GM19099 (cell line): ENCODE results near the gene PRM3.

Source experiments
- POLR2A ChIP-seq: IDR thresholded peaks from 3 replicates; pipeline ENCODE4 v1.6.1; 2011; ENCODE audit warnings: low read depth; ENCODE audit not compliant: insufficient read length; ENCODE audit errors: extremely low read depth

Gene PRM3

DNA sequence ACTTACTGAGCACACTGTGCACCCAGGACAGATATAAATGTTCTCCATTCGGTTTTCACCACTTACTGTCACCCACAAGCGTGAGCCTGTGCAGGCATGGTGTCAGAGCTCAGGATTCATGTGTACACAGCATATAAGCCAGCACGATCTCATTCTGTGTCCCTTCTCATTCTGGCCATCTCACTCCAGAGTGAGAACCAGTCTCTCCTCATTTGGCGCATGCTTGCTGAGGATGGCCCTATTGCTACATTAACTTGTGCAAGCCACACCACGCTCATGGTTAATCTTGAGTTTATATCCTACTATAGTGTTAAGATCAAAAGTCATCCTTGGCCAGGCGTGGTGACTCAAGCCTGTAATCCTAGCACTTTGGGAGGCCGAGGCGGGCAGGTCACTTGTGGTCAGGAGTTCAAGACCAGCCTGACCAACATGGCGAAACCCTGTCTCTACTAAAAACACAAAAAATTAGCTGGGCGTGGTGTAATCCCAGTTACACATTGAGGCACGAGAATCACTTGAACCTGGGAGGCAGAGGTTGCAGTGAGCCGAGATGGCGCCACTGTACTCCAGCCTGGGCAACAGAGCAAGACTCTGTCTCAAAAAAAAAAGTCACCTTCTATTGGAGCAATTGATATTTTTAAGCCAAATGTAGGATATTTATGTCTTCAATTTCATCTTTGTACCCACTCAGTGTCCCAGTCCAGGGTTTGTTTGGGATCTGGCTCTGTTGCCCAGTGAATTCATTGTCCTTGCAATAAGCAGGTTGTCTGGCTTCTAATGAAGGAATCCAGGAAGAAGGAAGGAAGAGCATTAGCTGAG lies 38.3 kb downstream of the PRM3 start:
- no peak for TF ChIP-seq POLR2A

- no peak for TF ChIP-seq POLR2A
Observed at GRCh38 chr16:11233727-11234376, 39.6 kb downstream of the PRM3 start.

DNA sequence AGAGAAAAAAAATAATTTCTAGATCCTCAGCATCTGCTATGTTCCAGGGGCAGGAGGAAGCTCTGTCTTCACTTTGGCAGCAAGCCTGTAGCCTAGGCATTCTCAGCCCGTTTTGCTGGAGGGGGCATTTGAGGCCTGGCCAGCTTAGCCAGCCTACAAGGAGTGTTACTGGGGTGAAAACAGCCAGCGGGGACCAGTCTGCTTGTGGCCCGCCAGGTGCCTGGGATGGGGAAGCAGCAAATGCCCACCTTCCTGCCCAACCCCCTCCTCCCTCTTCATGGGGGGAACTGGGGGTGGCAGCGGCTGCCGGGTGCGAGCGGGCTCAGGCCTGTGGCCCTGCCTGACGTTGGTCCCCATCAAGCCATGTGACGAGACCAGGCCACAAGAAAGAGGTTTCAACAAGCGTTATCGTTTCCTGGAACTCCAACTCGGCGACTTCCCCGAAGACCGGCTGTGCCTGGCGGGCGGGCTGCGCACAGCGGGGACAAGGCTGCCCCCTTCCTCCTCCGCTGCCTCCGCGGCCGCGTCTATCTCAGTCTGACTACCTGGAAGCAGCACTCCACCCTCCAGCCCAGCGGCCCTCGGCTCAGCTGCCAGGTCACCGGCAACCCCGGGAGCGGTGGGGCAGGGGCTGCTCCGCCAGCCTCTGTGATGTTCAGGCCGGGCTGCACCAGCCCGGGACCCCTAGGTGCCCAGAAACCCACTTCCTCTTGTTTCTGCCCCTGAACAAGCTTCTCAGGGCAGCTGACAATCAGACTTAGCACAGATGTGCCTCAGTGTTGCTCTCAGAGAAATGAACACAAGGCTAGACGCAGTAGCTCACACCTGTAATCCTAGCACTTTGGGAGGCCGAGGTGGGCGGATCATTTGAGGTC lies 40.3 kb downstream of the PRM3 start:
- peak; percentile 51 for TF ChIP-seq POLR2A

GRCh38 chr16:11232302-11232851 lies 41.1 kb downstream of the PRM3 start:
- no peak for TF ChIP-seq POLR2A

DNA sequence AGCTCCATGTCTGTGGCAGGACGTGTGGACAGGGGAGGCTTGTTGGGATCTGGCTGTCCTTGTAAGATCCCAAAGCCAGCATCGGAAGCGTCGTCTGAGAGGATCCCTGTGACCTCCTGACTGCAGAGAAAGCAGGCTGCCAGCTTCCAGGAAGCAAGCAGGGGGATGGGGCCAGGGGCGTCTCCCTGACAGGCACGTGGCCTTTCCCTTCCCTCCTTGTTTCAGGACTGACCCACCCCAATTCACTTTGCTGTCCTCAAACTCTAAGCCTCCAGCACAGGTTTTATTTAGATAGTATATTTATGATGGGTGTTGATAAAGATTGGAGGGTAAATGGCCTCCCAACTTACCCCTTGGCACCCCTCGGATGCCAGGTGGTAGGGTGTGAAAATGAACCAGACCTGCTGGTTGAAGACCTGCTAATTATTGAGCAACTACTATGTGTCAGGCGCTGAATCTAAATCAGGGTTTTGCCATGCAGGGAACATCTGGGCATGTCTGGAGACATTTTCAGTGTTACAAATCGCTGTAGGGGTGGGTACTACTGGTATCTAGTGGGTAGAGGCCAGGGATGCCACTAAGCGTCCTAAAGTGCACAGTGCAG lies 42.0 kb downstream of the PRM3 start:
- no peak for TF ChIP-seq POLR2A

- TF ChIP-seq POLR2A, result no peak
Observed at GRCh38 chr16:11229906-11230305, 43.5 kb downstream of the PRM3 start.

DNA sequence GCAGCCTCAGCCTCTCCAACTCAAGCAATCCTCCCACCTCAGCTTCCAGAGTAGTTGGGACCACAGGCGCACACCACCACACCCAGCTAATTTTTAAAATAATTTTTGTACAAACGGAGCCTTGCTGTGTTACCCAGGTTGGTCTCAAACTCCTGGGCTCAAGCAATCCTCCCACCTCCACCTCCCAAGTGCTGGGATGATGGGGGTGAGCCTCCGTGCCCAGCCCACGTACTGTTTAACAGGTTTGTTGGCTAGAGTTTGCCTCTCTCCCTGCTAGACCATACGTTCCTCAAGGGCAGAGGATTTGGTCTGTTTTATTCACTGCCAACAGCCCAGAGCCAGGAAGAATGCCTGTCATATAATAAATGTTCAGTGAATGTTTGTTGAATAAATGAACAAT lies 44.0 kb downstream of the PRM3 start:
- no peak for TF ChIP-seq POLR2A

DNA sequence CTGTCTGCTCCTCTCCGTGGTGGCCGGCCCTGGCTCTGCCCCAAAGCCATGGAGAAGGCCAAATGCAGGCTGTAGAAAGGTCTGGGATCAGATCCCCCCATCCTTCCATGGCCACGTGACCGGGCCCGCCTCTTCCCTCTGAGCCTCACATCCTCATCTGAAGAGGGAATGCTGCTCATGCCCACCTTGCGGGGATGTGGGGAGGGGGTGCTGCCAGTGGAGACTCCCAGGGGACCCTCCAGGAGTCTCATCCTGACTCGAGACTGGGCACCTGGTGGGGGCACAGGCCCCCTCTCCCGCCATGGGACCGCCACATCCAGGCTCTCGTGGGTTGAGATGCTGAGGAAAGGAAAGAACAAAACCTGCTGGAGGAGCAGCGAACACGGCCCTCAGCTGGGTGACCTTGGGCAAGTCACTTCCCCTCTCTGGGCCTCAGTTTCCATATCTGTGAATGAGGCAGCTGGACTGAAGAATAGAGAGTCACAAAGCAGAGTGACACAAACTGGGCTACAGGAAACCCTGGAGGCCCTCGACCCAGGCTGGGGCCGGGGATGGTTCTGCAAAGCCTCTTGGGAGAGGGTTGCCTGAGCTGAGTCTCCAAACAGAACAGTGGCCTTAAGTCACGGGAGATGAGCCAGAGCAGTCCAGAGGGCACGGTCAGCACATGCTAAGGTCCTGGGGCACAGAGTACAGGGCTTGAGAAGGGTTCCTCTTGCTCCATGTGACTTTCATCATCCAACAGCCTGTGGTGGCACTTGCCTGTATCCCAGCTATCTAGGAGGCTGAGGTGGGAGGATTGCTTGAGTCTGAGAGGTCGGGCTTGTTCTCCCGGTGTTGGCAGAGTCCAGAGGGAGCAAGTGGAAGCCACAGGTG lies 47.5 kb downstream of the PRM3 start:
- TF ChIP-seq POLR2A, result peak; percentile 50

GRCh38 chr16:11224894-11225676 lies 48.3 kb downstream of the PRM3 start:
- TF ChIP-seq POLR2A, result peak; percentile 53

DNA sequence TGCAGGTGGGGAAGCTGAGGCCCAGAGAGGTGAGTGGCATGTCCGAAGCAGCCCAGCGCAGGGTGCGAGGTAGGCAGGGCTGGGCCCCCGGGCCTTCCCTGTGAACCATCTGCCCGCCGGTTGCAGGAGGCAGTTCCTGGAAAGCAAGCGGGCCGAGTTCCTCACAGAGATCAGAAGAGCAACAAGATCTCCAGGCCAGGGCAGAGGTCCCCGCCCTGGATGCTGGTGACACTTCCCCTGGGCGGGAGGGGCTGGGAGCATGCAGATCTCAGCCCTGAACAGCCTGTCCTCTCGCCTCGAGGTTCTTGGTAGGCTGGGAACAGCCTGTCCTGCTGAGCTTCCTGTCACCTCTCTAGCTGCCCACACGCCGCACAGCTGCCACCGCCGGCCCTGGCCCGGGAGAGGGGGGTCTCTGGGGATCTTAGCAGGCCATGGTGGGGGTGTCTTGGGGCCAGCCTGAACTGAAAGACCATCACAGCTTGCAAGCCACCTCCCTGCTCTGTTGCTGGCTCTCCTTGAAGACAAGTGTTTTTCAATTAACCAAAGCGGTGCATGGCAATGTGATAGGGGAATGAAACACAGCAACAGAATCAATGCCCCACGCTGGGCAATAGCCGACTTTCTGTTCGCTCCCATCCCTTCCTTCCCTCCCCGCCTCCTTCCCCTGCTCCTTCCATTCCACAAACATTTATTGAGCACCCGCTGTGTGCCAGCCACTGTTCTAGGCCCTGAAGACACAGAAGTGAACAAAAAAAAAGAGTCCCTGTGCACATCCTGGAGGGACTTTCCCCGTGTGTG lies 49.1 kb downstream of the PRM3 start:
- TF ChIP-seq POLR2A, result peak; percentile 41
